GM19351 (cell line): ENCODE data around the gene GALNT6.
A peak's percentile ranks its signal among the peaks of the same experiment; 100 is the strongest.

Experiments used
- ATAC-seq: cut with Tn5 transposase; IDR thresholded peaks from one replicate; pipeline ENCODE4 v1.9.1; 2021; ENCODE audit warnings: mild to moderate bottlenecking, moderate library complexity; ENCODE audit not compliant: unreplicated experiment

GALNT6 gene

GRCh38 chr12:51383269-51383905, 7.8 kb downstream of the GALNT6 start:
- ATAC-seq: no peak

- ATAC-seq: no peak
Observed at GRCh38 chr12:51382173-51382572, 9.0 kb downstream of the GALNT6 start.

GRCh38 chr12:51381226-51382079, 9.8 kb downstream of the GALNT6 start:
- no peak for ATAC-seq

GRCh38 chr12:51379571-51379970, 11.6 kb downstream of the GALNT6 start:
- ATAC-seq: no peak

- no peak for ATAC-seq
Observed at GRCh38 chr12:51378749-51379148, 12.5 kb downstream of the GALNT6 start.

- no peak for ATAC-seq
Observed at GRCh38 chr12:51377099-51377984, 13.9 kb downstream of the GALNT6 start.

- ATAC-seq: no peak
Observed at GRCh38 chr12:51374856-51375255, 16.4 kb downstream of the GALNT6 start.

GRCh38 chr12:51374361-51374760, 16.8 kb downstream of the GALNT6 start:
- ATAC-seq: no peak

- ATAC-seq: no peak
Observed at GRCh38 chr12:51373187-51373586, 18.0 kb downstream of the GALNT6 start.

GRCh38 chr12:51372021-51372420, 19.2 kb downstream of the GALNT6 start:
- no peak for ATAC-seq

- no peak for ATAC-seq
Observed at GRCh38 chr12:51371295-51371953, 19.8 kb downstream of the GALNT6 start.

- ATAC-seq: no peak
Observed at GRCh38 chr12:51370667-51371066, 20.5 kb downstream of the GALNT6 start.

GRCh38 chr12:51369581-51369980, 21.6 kb downstream of the GALNT6 start:
- ATAC-seq: no peak

- ATAC-seq: peak; percentile 97
Observed at GRCh38 chr12:51368640-51369517, 22.3 kb downstream of the GALNT6 start.

- no peak for ATAC-seq
Observed at GRCh38 chr12:51365276-51365675, 25.9 kb downstream of the GALNT6 start.

GRCh38 chr12:51364001-51364400, 27.2 kb downstream of the GALNT6 start:
- no peak for ATAC-seq

GRCh38 chr12:51362747-51363342, 28.4 kb downstream of the GALNT6 start:
- no peak for ATAC-seq

- ATAC-seq: no peak
Observed at GRCh38 chr12:51362307-51362706, 28.9 kb downstream of the GALNT6 start.
